HCT116 (cell line): Measurements from ENCODE around the gene HTR2C. TPM values are rescaled to one million over a fixed set of nuclear protein-coding genes. Genes with fewer than 3 reads are reported as not detected.

ENCODE experiments used
- ATAC-seq: fragments of 200-7000 bp; cut with Tn5 transposase; 2 replicates; pipeline ENCODE4 v1.9.1; 2020; ENCODE audit warnings: mild to moderate bottlenecking, moderate library complexity
- BruUV-seq: library from RNA; stranded (reverse); fragments of 400-500 nt; replicated peaks from 2 replicates; lab custom pipeline; 2021; lab: Mats Ljungman, UMichigan
- CTCF ChIA-PET: fragments of 300-600 bp; sonication (Branson Sonifier 250); formaldehyde crosslinking; loops from one replicate; lab custom pipeline; 2021; ENCODE audit warnings: antibody characterized with exemption; lab: Charles Lee
- POLR2A ChIA-PET: fragments of 300-600, 350-600 bp; sonication (Branson Sonifier 250); formaldehyde crosslinking; loops from one replicate; lab custom pipeline; 2021; ENCODE audit warnings: antibody characterized with exemption; lab: Charles Lee
- RAD21 ChIA-PET, 2 experiments: fragments of 300-600 bp; sonication (Branson Sonifier 250); formaldehyde crosslinking; loops; one replicate each; lab custom pipeline; 2023; ENCODE audit warnings: low total read pairs in 2 of 2; ENCODE audit not compliant: uncharacterized antibody in 2 of 2, unreplicated experiment in 2 of 2, low non-redundant PET in 1 of 2; lab: Charles Lee
- DNase-seq: peaks from one replicate; pipeline ENCODE4 v3.0.0-alpha.2; 2010; ENCODE audit warnings: low read depth, low spot score
- H2AFZ ChIP-seq: fragments of 200-600 bp; shearing (Covaris generic), sonication (generic); 2 replicates; pipeline ENCODE4 v1.6.1; 2017; ENCODE audit warnings: low read depth, mixed run types, mixed read lengths, antibody characterized with exemption, low read length; ENCODE audit not compliant: poor library complexity, severe bottlenecking
- H3K27ac ChIP-seq: 2 replicates; pipeline ENCODE4 v1.5.1; 2012; ENCODE audit warnings: low read depth, low read length
- H3K27me3 ChIP-seq: fragments of 200-600 bp; sonication (generic); 2 replicates; pipeline ENCODE4 v1.6.1; 2016; ENCODE audit warnings: mixed run types, low read length, mixed read lengths; ENCODE audit not compliant: insufficient read depth
- H3K36me3 ChIP-seq, 2 experiments: fragments of 200-500 bp in 1 of 2; fragments of 200-600 bp in 1 of 2; sonication (Bioruptor generic) in 1 of 2; sonication (generic) in 1 of 2; 2 replicates each; pipeline versions ENCODE4 v1.5.1 to v1.6.1; 2014 to 2016; ENCODE audit warnings: low read length in 2 of 2, inconsistent platforms in 1 of 2, mixed read lengths in 1 of 2, mixed run types in 1 of 2; ENCODE audit not compliant: insufficient read depth in 2 of 2, control insufficient read depth in 1 of 2
- H3K4me1 ChIP-seq, 2 experiments: fragments of 200-600 bp in 1 of 2; sonication (generic) in 1 of 2; 2 replicates each; pipeline versions ENCODE4 v1.5.1 to v1.6.1; 2012 to 2017; ENCODE audit warnings: low read length in 2 of 2, inconsistent platforms in 1 of 2, mild to moderate bottlenecking in 1 of 2, mixed read lengths in 1 of 2, mixed run types in 1 of 2, moderate library complexity in 1 of 2; ENCODE audit not compliant: insufficient read depth in 2 of 2, control insufficient read depth in 1 of 2
- H3K4me2 ChIP-seq: fragments of 200-600 bp; sonication (generic); 2 replicates; pipeline ENCODE4 v1.6.1; 2017; ENCODE audit warnings: mixed run types, low read length, mixed read lengths
- H3K4me3 ChIP-seq, 2 experiments: fragments of 200-600 bp in 1 of 2; sonication (generic) in 1 of 2; replicated peaks in 1 of 2; 2 replicates each; pipeline ENCODE4 v1.5.1; 2011 to 2016; ENCODE audit warnings: low read length in 2 of 2, control low read depth in 1 of 2, low read depth in 1 of 2, mild to moderate bottlenecking in 1 of 2, mixed read lengths in 1 of 2, mixed run types in 1 of 2
- H3K79me2 ChIP-seq: fragments of 200-600 bp; sonication (generic); 2 replicates; pipeline ENCODE4 v1.6.1; 2017; ENCODE audit warnings: mild to moderate bottlenecking, mixed run types, low read length, moderate library complexity, mixed read lengths; ENCODE audit not compliant: insufficient read depth
- H3K9ac ChIP-seq: fragments of 200-600 bp; sonication (generic); 2 replicates; pipeline ENCODE4 v1.6.1; 2016; ENCODE audit warnings: low read length, mixed read lengths
- H3K9me2 ChIP-seq: fragments of 200-600 bp; sonication (generic), shearing (Covaris generic); 2 replicates; pipeline ENCODE4 v1.6.1; 2017; ENCODE audit warnings: mixed run types, mild to moderate bottlenecking, moderate library complexity; ENCODE audit not compliant: insufficient read depth
- H3K9me3 ChIP-seq, 2 experiments: fragments of 200-500 bp in 1 of 2; fragments of 200-600 bp in 1 of 2; sonication (Bioruptor generic) in 1 of 2; sonication (generic) in 1 of 2; 2 replicates each; pipeline ENCODE4 v1.6.1; 2014 to 2017; ENCODE audit warnings: low read length in 2 of 2, mixed read lengths in 2 of 2, inconsistent platforms in 1 of 2, low read depth in 1 of 2, mild to moderate bottlenecking in 1 of 2, mixed run types in 1 of 2, moderate library complexity in 1 of 2; ENCODE audit not compliant: control insufficient read depth in 1 of 2, insufficient read depth in 1 of 2
- H4K20me1 ChIP-seq: fragments of 200-600 bp; sonication (generic), shearing (Covaris generic); 2 replicates; pipeline ENCODE4 v1.6.1; 2017; ENCODE audit warnings: mixed run types, mild to moderate bottlenecking, moderate library complexity; ENCODE audit not compliant: insufficient read depth
- CBX3 ChIP-seq: IDR thresholded peaks from 2 replicates; pipeline ENCODE4 v1.6.1; 2012; ENCODE audit warnings: low read depth
- CTCF ChIP-seq, 3 experiments: fragments of 200-600 bp in 1 of 3; sonication (generic) in 1 of 3; IDR thresholded peaks in 2 of 3; conservative IDR thresholded peaks in 1 of 3; 2 replicates each; pipeline ENCODE4 v1.5.1; 2012 to 2017; ENCODE audit warnings: low read depth in 2 of 3, low read length in 2 of 3, antibody characterized with exemption in 1 of 3, borderline replicate concordance in 1 of 3, control low read depth in 1 of 3, mild to moderate bottlenecking in 1 of 3, mixed read lengths in 1 of 3, mixed run types in 1 of 3, moderate library complexity in 1 of 3; ENCODE audit not compliant: insufficient read depth in 1 of 3
- EZH2 ChIP-seq: fragments of 200-600 bp; sonication (generic); IDR thresholded peaks from 2 replicates; pipeline ENCODE4 v1.6.1; 2017; ENCODE audit warnings: antibody characterized with exemption, mixed run types
- FOSL1 ChIP-seq: IDR thresholded peaks from 2 replicates; pipeline ENCODE4 v1.6.1; 2012; ENCODE audit warnings: low read depth
- JUND ChIP-seq: IDR thresholded peaks from 2 replicates; pipeline ENCODE4 v1.6.1; 2012
- MAX ChIP-seq: IDR thresholded peaks from 2 replicates; pipeline ENCODE4 v1.6.1; 2012
- POLR2A ChIP-seq: IDR thresholded peaks from 2 replicates; pipeline ENCODE4 v1.7.0; 2011; ENCODE audit warnings: borderline replicate concordance; ENCODE audit not compliant: insufficient read depth, insufficient read length; ENCODE audit errors: extremely low read depth
- POLR2AphosphoS5 ChIP-seq: IDR thresholded peaks from 2 replicates; pipeline ENCODE4 v1.6.1; 2011; ENCODE audit warnings: mild to moderate bottlenecking, low read depth, low read length, moderate library complexity
- RAD21 ChIP-seq: IDR thresholded peaks from 2 replicates; pipeline ENCODE4 v1.6.1; 2012; ENCODE audit warnings: low read depth, mild to moderate bottlenecking
- SIN3A ChIP-seq: IDR thresholded peaks from 2 replicates; pipeline ENCODE4 v1.6.1; 2012; ENCODE audit warnings: low read depth
- SP1 ChIP-seq: IDR thresholded peaks from 2 replicates; pipeline ENCODE4 v1.6.1; 2012; ENCODE audit warnings: low read depth
- SRF ChIP-seq: IDR thresholded peaks from 2 replicates; pipeline ENCODE4 v1.6.1; 2012; ENCODE audit warnings: low read depth
- TCF7L2 ChIP-seq: IDR thresholded peaks from 2 replicates; pipeline ENCODE4 v1.7.0; 2011; ENCODE audit warnings: borderline replicate concordance, inconsistent platforms; ENCODE audit not compliant: insufficient read depth, insufficient read length; ENCODE audit errors: extremely low read depth
- YY1 ChIP-seq: IDR thresholded peaks from 2 replicates; pipeline ENCODE4 v1.6.1; 2011; ENCODE audit warnings: low read length, low read depth, moderate library complexity, mild to moderate bottlenecking; ENCODE audit not compliant: insufficient replicate concordance; ENCODE audit errors: extremely low read depth
- ZFX ChIP-seq: fragments of 450-650 bp; IDR thresholded peaks from 2 replicates; pipeline ENCODE4 v1.6.1; 2017
- ZNF274 ChIP-seq: fragments of 200-500 bp; sonication (Bioruptor generic); IDR thresholded peaks from 2 replicates; pipeline ENCODE4 v1.6.1; 2014; ENCODE audit warnings: mild to moderate bottlenecking, low read depth, low read length, inconsistent platforms
- intact Hi-C: fragments of 100-400 bp; cut with micrococcal nuclease; formaldehyde crosslinking; loops from 2 replicates; pipeline ENCODE4 v1.10.0; 2022
- total RNA-seq: library from RNA; stranded (reverse); gene quantifications from one replicate; pipeline ENCODE4 v1.2.1, GENCODE V29; 2021; ENCODE audit not compliant: unreplicated experiment
- TF ChIP-seq, protein P1 (sequence below): IDR thresholded peaks from 2 replicates; pipeline ENCODE4 v1.6.1; 2011; ENCODE audit warnings: mild to moderate bottlenecking, low read length, moderate library complexity; ENCODE audit not compliant: insufficient replicate concordance; ENCODE audit errors: extremely low read depth
- TF ChIP-seq, protein P2 (sequence below): IDR thresholded peaks from 2 replicates; pipeline ENCODE4 v1.6.1; 2012

The HTR2C gene
- total RNA-seq, 1 experiment from 2014 or later = not detected

GRCh38 chrX:114787061-114787460 lies 203.2 kb downstream of the HTR2C start:
- Histone ChIP-seq H4K20me1 (no peaks in the 10 kb centered on the region), H3K27me3 (no peaks in the 10 kb centered on the region), H3K27ac (no peak overlapping the region), H3K9me2 (no peaks in the 10 kb centered on the region), H3K9ac (no peak overlapping the region), H3K4me1 (no peaks in the 10 kb centered on the region), H3K4me2 (no peak overlapping the region), H3K9me3 (no peaks in the 10 kb centered on the region), H3K79me2 (no peaks in the 10 kb centered on the region), H2AFZ (no peak overlapping the region), H3K4me3 (no peak overlapping the region), H3K36me3 (no peaks in the 10 kb centered on the region)
- intact Hi-C loops = no loop called here
- BruUV-seq = no TSS peak
- ChIA-PET POLR2A (no interaction called here), RAD21 (no interaction called here), CTCF (no interaction called here)
- no peak for TF ChIP-seq SIN3A
- no peak for TF ChIP-seq YY1
- no peak for TF ChIP-seq RAD21
- no peak for TF ChIP-seq CBX3
- TF ChIP-seq ZNF274 = no peak
- TF ChIP-seq, protein P1, sequence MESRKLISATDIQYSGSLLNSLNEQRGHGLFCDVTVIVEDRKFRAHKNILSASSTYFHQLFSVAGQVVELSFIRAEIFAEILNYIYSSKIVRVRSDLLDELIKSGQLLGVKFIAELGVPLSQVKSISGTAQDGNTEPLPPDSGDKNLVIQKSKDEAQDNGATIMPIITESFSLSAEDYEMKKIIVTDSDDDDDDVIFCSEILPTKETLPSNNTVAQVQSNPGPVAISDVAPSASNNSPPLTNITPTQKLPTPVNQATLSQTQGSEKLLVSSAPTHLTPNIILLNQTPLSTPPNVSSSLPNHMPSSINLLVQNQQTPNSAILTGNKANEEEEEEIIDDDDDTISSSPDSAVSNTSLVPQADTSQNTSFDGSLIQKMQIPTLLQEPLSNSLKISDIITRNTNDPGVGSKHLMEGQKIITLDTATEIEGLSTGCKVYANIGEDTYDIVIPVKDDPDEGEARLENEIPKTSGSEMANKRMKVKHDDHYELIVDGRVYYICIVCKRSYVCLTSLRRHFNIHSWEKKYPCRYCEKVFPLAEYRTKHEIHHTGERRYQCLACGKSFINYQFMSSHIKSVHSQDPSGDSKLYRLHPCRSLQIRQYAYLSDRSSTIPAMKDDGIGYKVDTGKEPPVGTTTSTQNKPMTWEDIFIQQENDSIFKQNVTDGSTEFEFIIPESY = no peak
- TF ChIP-seq, protein P2, sequence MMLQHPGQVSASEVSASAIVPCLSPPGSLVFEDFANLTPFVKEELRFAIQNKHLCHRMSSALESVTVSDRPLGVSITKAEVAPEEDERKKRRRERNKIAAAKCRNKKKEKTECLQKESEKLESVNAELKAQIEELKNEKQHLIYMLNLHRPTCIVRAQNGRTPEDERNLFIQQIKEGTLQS = no peak
- no peak for TF ChIP-seq ZFX
- no peak for TF ChIP-seq POLR2A
- TF ChIP-seq EZH2 = no peak
- TF ChIP-seq CTCF (IDR thresholded peaks at IDR 0.05 in 2 of 3, conservative IDR thresholded peaks at IDR 0.05 in 1 of 3; ENCODE audit: borderline replicate concordance in 1 of 3, insufficient read depth in 1 of 3, low read depth in 2 of 3, low read length in 2 of 3) = no peak
- no peak for TF ChIP-seq TCF7L2
- TF ChIP-seq SRF = no peak
- TF ChIP-seq SP1 = no peak
- no peak for TF ChIP-seq JUND
- no peak for TF ChIP-seq POLR2AphosphoS5
- no peak for TF ChIP-seq MAX
- TF ChIP-seq FOSL1 = no peak
- no peak for ATAC-seq
- DNase-seq = no peak
